ENCODE measurements around the gene ROR1. TPM values are rescaled to one million over a fixed set of nuclear protein-coding genes. Genes with fewer than 3 reads are reported as not detected.

Gene ROR1
- total and polyA plus RNA-seq, 7 donors = 0.13 to 2.8 (median 1.2) TPM

DNA sequence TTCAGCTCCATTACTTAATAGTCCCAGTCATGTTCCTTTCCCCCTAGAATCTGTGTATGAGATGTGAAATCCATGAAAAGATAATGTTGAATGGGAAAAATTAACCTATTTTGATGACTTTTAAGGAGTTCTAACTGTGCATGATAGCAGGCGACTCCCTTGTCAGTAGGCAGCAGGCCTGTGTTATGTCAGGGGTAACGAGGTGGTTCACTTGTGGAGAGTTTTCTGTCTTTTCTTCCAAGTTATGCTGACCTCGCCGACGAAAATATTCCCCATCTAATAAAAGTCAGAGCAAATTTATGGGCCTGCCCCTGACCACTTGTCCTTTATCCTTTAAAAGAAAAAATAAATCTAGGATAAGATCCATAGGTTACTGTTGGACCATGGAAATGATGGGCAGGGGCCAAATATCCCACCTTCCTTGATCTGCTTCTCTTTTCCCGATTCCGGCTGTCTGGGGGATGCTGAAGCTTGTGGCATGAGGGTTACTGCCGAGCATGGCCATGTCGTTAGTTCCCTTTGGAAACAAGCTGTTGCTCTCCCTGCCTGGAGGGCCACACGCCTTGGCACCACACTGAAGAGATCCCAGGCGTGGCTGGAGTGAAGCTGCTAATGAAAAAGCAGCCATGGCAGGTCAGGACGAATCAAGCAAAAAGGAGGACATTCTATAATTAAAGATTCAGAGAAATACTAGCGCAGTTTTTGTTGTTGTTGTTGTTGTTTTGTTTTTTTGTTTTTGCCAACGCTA lies 93.8 kb downstream of the ROR1 start:
- intact Hi-C loops (cut with DNase I) = no loop called here
- peaks cover 7% of the 10 kb centered on the region for H3K4me1 ChIP-seq
- no peaks in the 10 kb centered on the region for H3K27me3 ChIP-seq (ENCODE audit: insufficient read depth in 3 of 3, low read length in 2 of 3)
- H3K4me3 ChIP-seq = no peak overlapping the region
- no peak for DNase-seq
- TF ChIP-seq, protein P1, sequence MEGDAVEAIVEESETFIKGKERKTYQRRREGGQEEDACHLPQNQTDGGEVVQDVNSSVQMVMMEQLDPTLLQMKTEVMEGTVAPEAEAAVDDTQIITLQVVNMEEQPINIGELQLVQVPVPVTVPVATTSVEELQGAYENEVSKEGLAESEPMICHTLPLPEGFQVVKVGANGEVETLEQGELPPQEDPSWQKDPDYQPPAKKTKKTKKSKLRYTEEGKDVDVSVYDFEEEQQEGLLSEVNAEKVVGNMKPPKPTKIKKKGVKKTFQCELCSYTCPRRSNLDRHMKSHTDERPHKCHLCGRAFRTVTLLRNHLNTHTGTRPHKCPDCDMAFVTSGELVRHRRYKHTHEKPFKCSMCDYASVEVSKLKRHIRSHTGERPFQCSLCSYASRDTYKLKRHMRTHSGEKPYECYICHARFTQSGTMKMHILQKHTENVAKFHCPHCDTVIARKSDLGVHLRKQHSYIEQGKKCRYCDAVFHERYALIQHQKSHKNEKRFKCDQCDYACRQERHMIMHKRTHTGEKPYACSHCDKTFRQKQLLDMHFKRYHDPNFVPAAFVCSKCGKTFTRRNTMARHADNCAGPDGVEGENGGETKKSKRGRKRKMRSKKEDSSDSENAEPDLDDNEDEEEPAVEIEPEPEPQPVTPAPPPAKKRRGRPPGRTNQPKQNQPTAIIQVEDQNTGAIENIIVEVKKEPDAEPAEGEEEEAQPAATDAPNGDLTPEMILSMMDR (IDR thresholded peaks at IDR 0.05) = no peak
- H3K9me3 ChIP-seq = no peaks in the 10 kb centered on the region
- no peaks in the 10 kb centered on the region for H3K36me3 ChIP-seq (ENCODE audit: insufficient read depth in 1 of 2, low read depth in 1 of 2)
- 83 to 87% (median 83%) methylated on average over 14 of the region's 14 CpGs for WGBS, 3 donors
- no peak overlapping the region for H3K27ac ChIP-seq
- ATAC-seq = no peak

DNA sequence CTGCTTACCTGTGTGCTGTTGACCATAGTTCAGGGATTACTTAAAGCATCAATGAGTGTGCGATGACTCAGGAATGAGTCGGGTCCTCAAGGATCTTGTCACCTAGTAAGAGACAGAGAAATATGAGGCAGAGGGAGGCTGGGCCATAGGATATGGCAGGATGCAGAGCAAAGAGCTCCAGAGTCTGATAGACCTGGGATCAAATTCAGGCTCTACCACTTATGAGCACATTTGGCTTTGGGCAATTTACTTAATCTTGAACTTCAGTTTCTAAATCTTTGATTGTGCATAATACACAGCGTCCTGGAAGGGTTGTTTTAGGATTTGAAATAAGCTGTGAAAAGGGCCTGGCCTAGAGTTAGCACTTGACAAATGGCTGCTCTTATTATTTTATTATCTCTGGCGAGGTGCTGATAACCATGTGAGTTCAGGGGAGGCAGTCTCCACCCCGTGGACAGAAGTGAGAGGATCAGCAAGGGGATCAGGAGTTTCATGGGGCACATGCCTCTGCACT lies 94.5 kb downstream of the ROR1 start:
- TF ChIP-seq, protein P1 (IDR thresholded peaks at IDR 0.05) = no peak
- intact Hi-C loops (cut with DNase I) = no loop called here

DNA sequence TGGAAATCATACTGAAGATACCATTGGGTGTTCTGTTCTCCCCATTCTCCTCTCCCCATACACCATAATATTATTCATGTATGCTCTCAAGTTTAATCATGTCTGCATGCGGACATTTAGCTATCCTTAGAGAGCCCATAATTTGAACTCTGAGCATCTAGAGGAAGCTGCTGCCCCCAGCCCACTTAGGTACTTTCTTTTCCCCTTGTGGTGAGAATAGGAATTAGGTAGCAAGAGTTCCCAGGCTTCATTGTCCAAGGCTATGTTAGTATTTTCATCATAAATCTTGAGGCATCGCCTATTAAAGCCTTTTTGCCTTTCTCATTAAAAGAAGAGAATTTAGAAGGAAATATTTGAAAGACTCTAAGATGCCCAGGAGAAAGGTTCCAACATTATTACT lies 96.3 kb downstream of the ROR1 start:
- Histone ChIP-seq H3K27me3 (ENCODE audit: insufficient read depth in 3 of 3, low read length in 2 of 3) (no peaks in the 10 kb centered on the region), H3K27ac (no peak overlapping the region), H3K4me3 (no peak overlapping the region), H3K9me3 (no peaks in the 10 kb centered on the region), H3K36me3 (ENCODE audit: insufficient read depth in 1 of 2, low read depth in 1 of 2) (no peaks in the 10 kb centered on the region), H3K4me1 (no peaks in the 10 kb centered on the region)
- DNase-seq (no peak), ATAC-seq (no peak)
- intact Hi-C loops (cut with DNase I) = loop anchor here in 1 of 2 donors (5.0 kb wide), 1 partner anchor 82 kb away; no protein-coding TSS in a partner anchor
- WGBS, 3 donors = 92 to 96% (median 95%) methylated on average over 2 of the region's 2 CpGs
- TF ChIP-seq, protein P1 (IDR thresholded peaks at IDR 0.05) = no peak

More for the DNA sequence above, 94.5 kb downstream of the ROR1 start:
- no peak overlapping the region for H3K27ac ChIP-seq
- ATAC-seq (peak in 3 of 4 donors; percentile 27 to 66 (median 63)), DNase-seq (no peak)
- peaks cover 7% of the 10 kb centered on the region for H3K4me1 ChIP-seq
- WGBS, 3 donors = 63 to 64% (median 63%) methylated on average over 5 of the region's 5 CpGs
- H3K9me3 ChIP-seq = no peaks in the 10 kb centered on the region
- no peaks in the 10 kb centered on the region for H3K27me3 ChIP-seq (ENCODE audit: insufficient read depth in 3 of 3, low read length in 2 of 3)
- no peak overlapping the region for H3K4me3 ChIP-seq
- H3K36me3 ChIP-seq (ENCODE audit: insufficient read depth in 1 of 2, low read depth in 1 of 2) = no peaks in the 10 kb centered on the region

GRCh38 chr1:63871463-63871862 lies 97.6 kb downstream of the ROR1 start:
- no peaks in the 10 kb centered on the region for H3K27me3 ChIP-seq (ENCODE audit: insufficient read depth in 3 of 3, low read length in 2 of 3)
- DNase-seq (no peak), ATAC-seq (no peak)
- WGBS, 3 donors = 79 to 91% (median 85%) methylated on average over 1 of the region's 1 CpG
- no peak overlapping the region for H3K4me3 ChIP-seq
- H3K27ac ChIP-seq = no peak overlapping the region
- TF ChIP-seq, protein P1 (IDR thresholded peaks at IDR 0.05) = no peak
- no peaks in the 10 kb centered on the region for H3K4me1 ChIP-seq
- H3K36me3 ChIP-seq (ENCODE audit: insufficient read depth in 1 of 2, low read depth in 1 of 2) = no peaks in the 10 kb centered on the region
- no peaks in the 10 kb centered on the region for H3K9me3 ChIP-seq
- intact Hi-C loops (cut with DNase I) = loop anchor here in 1 of 2 donors (5.0 kb wide), 1 partner anchor 81 kb away; no protein-coding TSS in a partner anchor
